IPS-20b (cell line): ENCODE measurements around the gene MTR.
A peak's percentile ranks its signal among the peaks of the same experiment; 100 is the strongest.

Source experiments
- H3K27ac ChIP-seq: one replicate; pipeline ENCODE4 v1.5.1; 2013; ENCODE audit warnings: low read length
- H3K27me3 ChIP-seq: 2 replicates; pipeline ENCODE4 v1.6.1; 2013; ENCODE audit warnings: mild to moderate bottlenecking, low read length, inconsistent platforms; ENCODE audit not compliant: insufficient read depth
- H3K36me3 ChIP-seq: 2 replicates; pipeline ENCODE4 v1.6.1; 2013; ENCODE audit warnings: low read depth, mild to moderate bottlenecking, inconsistent platforms, low read length, moderate library complexity; ENCODE audit not compliant: insufficient read depth
- H3K4me1 ChIP-seq: 2 replicates; pipeline ENCODE4 v1.6.1; 2013; ENCODE audit warnings: mild to moderate bottlenecking, control low read depth, inconsistent platforms, low read length, moderate library complexity; ENCODE audit not compliant: insufficient read depth
- H3K4me3 ChIP-seq: 2 replicates; pipeline ENCODE4 v1.5.1; 2013; ENCODE audit warnings: mild to moderate bottlenecking, low read length, inconsistent platforms
- H3K9ac ChIP-seq: 2 replicates; pipeline ENCODE4 v1.6.1; 2013; ENCODE audit warnings: low read depth, mild to moderate bottlenecking, inconsistent platforms, low read length, moderate library complexity
- H3K9me3 ChIP-seq: 2 replicates; pipeline ENCODE4 v1.6.1; 2013; ENCODE audit warnings: mild to moderate bottlenecking, low read depth, low read length, inconsistent platforms; ENCODE audit not compliant: insufficient read depth

Gene MTR

DNA sequence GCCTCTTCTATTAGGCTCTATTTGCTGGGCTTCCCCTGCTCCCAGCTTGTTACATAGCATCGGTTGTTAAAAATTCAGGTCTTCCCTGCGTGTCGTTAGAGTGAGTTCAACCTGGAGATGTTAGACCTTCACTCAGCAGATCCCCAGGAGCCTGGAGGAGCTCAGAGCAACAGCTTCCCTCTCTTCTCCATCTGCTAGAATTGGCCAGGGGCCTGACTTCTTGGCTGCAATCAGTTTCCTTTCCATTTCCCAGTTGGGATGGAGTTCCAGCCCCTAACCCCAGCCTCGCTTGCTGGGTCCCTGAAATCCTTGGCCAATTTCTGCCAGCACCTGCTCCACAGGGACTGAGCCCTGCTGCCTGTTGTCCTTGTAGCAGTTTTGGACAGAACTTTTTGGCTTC lies 153.3 kb downstream of the MTR start:
- Histone ChIP-seq H3K9me3 (no peaks in the 10 kb centered on the region), H3K27me3 (no peaks in the 10 kb centered on the region), H3K4me1 (peaks cover 16% of the 10 kb centered on the region; the same call in 1 of the 2 replicates), H3K27ac (no peak overlapping the region), H3K9ac (no peak overlapping the region), H3K4me3 (no peak overlapping the region), H3K36me3 (no peaks in the 10 kb centered on the region)

DNA sequence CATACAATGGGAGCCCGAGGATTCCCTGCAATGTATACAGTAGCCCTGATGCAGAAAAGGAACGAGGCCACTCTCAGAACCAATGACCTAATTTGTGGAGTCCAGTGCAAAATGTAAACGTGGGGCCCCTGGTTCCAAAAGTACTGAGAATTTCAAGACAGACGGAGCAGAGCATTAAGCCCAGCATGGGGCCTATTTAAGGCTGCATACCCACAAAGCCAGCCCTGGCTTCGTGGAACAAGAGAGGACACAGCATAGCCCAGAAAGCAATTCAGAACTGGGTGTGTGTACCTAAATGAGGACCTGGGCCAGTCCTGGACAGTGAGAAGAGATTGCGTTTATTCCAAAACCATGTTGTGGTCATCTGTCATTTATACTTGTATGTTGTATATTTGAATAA lies 153.9 kb downstream of the MTR start:
- H3K4me1 ChIP-seq, result peaks cover 16% of the 10 kb centered on the region; the same call in 1 of the 2 replicates
- H3K9me3 ChIP-seq, result no peaks in the 10 kb centered on the region

GRCh38 chr1:236950365-236950764 lies 155.3 kb downstream of the MTR start:
- peaks cover 16% of the 10 kb centered on the region; the same call in 1 of the 2 replicates for H3K4me1 ChIP-seq
- no peak overlapping the region for H3K4me3 ChIP-seq
- no peak overlapping the region for H3K9ac ChIP-seq
- no peaks in the 10 kb centered on the region for H3K27me3 ChIP-seq
- no peaks in the 10 kb centered on the region for H3K36me3 ChIP-seq
- H3K9me3 ChIP-seq, result no peaks in the 10 kb centered on the region
- no peak overlapping the region for H3K27ac ChIP-seq

More for the DNA sequence above, 153.9 kb downstream of the MTR start:
- H3K27ac ChIP-seq, result no peak overlapping the region
- H3K4me3 ChIP-seq, result no peak overlapping the region
- H3K36me3 ChIP-seq, result no peaks in the 10 kb centered on the region
- H3K27me3 ChIP-seq, result no peaks in the 10 kb centered on the region
- no peak overlapping the region for H3K9ac ChIP-seq

DNA sequence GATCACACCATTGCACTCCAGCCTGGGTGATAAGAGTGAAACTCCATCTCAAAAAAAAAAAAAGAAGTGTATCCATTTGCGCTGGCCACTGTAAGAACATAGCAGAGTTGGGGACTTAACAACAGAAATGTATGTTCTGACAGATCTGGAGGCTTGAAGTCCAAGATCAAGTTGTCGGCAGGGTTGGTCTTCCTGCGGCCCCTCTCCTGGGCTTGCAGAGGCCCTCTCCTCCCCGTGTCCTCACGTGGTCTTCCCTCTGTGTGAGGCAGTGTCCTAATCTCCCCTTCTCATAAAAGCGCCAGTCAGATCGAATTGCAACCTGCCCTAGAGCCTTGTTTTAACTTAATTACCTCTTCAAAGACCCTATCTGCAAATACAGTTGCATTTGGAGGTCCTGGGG lies 156.6 kb downstream of the MTR start:
- Histone ChIP-seq H3K27me3 (no peaks in the 10 kb centered on the region), H3K27ac (no peak overlapping the region), H3K4me3 (no peak overlapping the region), H3K36me3 (no peaks in the 10 kb centered on the region), H3K4me1 (peaks cover 16% of the 10 kb centered on the region; the same call in 1 of the 2 replicates), H3K9me3 (no peaks in the 10 kb centered on the region), H3K9ac (peak overlapping the region; percentile 43; the same call in 1 of the 2 replicates)

GRCh38 chr1:236952246-236953003 lies 157.3 kb downstream of the MTR start:
- Histone ChIP-seq H3K36me3 (no peaks in the 10 kb centered on the region), H3K4me1 (peaks cover 16% of the 10 kb centered on the region; the same call in 1 of the 2 replicates), H3K27ac (no peak overlapping the region), H3K4me3 (no peak overlapping the region), H3K27me3 (no peaks in the 10 kb centered on the region), H3K9ac (peak overlapping the region; percentile 43; the same call in 1 of the 2 replicates), H3K9me3 (no peaks in the 10 kb centered on the region)

GRCh38 chr1:236953151-236953700 lies 158.1 kb downstream of the MTR start:
- H3K4me1 ChIP-seq, result peaks cover 16% of the 10 kb centered on the region; the same call in 1 of the 2 replicates

More at GRCh38 chr1:236953151-236953700, 158.1 kb downstream of the MTR start:
- Histone ChIP-seq H3K9me3 (no peaks in the 10 kb centered on the region), H3K9ac (0 out of 2 replicates have a peak overlapping the region, but pooled peaks have one; percentile 10), H3K4me3 (no peak overlapping the region), H3K27ac (no peak overlapping the region), H3K36me3 (no peaks in the 10 kb centered on the region), H3K27me3 (no peaks in the 10 kb centered on the region)
